HK-2 (cell line): Measurements from ENCODE around the gene PEX26.
"Not testable (repeated sequence)": the region's sequence is repeated elsewhere in the genome, so short reads cannot be mapped to it uniquely, and the experiment has no call there.

ENCODE experiments used
- DNase-seq: peaks from one replicate; pipeline ENCODE4 v3.0.0-alpha.2; 2018; ENCODE audit not compliant: unreplicated experiment

PEX26 gene

GRCh38 chr22:18118345-18118915 lies 40.6 kb downstream of the PEX26 start:
- DNase-seq = no peak

GRCh38 chr22:18119409-18120110 lies 41.8 kb downstream of the PEX26 start:
- DNase-seq = no peak

GRCh38 chr22:18120857-18121256 lies 43.1 kb downstream of the PEX26 start:
- DNase-seq = no peak

DNA sequence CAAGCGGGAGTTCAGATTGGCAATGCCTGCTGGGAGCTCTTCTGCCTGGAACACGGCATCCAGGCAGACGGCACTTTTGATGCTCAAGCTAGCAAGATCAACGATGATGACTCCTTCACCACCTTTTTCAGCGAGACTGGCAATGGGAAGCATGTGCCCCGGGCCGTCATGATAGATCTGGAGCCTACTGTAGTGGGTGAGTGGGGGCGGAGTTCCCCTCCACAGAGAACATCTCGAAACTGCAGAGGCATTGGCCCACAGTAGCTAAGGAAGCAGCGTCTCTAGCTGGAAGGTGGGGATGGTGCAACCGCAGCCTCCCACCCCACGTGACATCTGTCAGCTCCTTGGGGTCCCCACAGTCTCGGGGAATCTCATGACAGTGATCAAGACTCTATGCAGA lies 43.7 kb downstream of the PEX26 start:
- DNase-seq = no peak

- no peak for DNase-seq
Observed at GRCh38 chr22:18121954-18122554, 44.3 kb downstream of the PEX26 start.

DNA sequence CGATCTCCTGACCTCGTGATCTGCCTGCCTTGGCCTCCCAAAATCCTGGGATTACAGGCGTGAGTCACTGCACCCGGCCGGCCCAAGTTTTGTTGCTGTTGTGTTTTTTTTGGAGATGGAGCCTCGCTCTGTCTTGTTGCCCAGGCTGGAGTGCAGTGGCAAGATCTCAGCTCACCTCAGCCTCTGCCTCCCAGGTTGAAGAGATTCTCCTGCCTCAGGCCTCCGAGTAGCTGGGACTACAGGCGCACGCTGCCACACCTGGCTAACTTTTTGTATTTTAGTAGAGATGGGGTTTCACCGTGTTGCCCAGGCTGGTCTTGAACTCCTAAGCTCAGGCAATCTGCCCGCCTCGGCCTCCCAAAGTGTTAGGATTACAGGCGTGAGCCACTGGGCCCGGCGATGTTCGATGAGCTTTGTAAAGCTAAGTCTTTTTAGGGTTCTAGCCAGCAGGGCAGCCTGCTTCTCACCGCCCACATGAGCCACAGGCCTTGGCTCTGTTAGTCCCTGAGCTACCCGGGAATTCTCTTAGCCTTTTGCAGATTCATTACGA lies 45.8 kb downstream of the PEX26 start:
- DNase-seq = not testable (repeated sequence)

DNA sequence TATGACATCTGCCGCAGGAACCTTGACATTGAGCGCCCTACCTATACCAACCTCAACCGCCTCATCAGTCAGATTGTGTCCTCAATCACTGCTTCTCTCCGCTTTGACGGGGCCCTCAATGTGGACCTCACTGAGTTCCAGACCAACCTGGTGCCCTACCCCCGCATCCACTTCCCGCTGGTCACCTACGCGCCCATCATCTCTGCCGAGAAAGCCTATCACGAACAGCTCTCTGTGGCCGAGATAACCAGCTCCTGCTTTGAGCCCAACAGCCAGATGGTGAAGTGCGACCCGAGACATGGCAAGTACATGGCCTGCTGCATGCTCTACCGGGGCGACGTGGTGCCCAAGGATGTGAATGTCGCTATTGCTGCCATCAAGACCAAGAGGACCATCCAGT lies 48.8 kb downstream of the PEX26 start:
- no peak for DNase-seq

- DNase-seq = no peak
Observed at GRCh38 chr22:18130018-18130417, 52.2 kb downstream of the PEX26 start.

DNA sequence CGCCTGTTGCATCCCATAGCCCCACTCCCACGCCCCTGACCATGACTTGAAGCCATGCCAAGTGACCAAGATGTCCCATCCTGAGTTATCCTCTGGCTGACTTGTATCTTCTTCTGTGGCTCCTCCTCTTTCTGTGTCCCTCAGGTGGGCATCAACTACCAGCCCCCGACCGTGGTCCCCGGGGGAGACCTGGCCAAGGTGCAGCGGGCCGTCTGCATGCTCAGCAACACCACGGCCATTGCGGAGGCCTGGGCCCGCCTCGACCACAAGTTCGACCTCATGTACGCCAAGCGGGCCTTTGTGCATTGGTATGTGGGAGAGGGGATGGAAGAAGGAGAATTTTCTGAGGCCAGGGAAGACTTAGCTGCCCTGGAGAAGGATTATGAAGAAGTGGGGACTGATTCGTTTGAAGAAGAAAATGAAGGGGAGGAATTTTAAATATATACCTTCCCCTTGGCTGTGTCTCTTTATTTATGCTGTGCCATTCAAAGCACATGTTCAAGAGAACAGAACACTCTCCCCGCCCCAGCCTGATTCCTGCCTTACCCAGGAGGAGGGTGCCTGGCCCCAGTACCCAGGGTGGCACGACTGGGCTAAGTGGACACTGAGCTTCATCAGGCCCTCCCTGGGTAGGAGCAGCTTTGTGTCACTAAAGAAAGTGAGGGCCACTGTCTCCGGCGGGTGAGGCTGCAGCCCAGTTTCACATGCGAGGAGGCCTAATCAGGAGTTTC lies 53.1 kb downstream of the PEX26 start:
- no peak for DNase-seq

DNA sequence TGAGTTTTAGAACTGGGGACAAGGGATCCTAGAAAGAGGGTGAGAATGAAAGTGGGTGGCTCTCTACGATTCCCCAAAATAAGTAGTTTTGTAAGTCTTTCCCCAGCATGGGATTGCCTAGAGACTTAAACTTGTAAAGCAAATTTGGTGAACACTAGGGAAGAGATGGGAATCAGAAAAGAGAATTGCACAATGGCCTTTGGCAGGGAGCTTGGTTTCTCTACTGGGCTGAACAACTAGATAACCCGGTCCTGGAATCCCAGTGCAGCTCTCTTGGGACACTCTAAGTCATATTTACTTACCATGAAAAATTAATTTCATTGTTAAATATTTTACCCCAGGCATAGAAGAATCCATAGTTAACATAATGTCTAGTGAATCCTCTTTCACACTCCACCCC lies 55.7 kb downstream of the PEX26 start:
- no peak for DNase-seq

- no peak for DNase-seq
Observed at GRCh38 chr22:18136563-18137320, 59.0 kb downstream of the PEX26 start.

GRCh38 chr22:18141004-18141403 lies 63.2 kb downstream of the PEX26 start:
- not testable (repeated sequence) for DNase-seq

GRCh38 chr22:18144105-18144504 lies 66.3 kb downstream of the PEX26 start:
- no peak for DNase-seq

GRCh38 chr22:18145676-18146388 lies 68.0 kb downstream of the PEX26 start:
- DNase-seq = no peak

DNA sequence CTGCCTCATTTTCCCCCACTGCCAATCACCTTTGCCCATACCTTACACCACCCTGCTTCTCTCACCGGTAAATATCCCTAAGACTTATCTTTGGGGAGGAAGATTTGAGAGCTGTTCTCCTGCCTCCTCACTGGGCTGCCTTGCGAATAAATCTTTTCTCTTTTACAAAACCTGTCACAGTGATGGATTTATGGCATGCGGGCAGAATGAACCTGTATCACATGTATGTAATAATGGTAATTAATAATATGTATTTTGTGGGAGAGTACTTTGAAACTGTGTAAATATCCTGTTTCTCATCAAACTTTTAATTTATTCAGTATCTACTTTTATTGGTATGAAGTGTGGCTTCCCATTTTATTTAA lies 68.6 kb downstream of the PEX26 start:
- no peak for DNase-seq

DNA sequence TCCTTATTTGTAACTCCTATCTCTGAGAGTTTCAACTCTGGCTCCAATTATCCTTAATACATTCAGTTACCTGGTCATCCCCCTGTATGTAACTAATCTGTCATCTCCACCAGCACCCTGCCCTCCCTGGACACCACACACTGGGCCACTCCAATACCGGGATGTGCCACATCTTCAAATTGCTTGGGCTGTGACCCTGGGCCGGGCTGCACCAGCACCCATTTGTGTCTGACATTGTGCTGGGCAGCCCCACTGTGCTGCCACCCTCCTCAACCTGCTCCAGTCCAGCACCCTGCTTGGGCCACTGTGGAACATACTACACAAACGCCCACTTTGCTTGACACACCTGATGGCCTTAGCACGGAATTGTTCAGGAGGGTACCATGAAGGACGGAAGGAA lies 70.0 kb downstream of the PEX26 start:
- no peak for DNase-seq

- DNase-seq = no peak
Observed at GRCh38 chr22:18148293-18148965, 70.6 kb downstream of the PEX26 start.

DNA sequence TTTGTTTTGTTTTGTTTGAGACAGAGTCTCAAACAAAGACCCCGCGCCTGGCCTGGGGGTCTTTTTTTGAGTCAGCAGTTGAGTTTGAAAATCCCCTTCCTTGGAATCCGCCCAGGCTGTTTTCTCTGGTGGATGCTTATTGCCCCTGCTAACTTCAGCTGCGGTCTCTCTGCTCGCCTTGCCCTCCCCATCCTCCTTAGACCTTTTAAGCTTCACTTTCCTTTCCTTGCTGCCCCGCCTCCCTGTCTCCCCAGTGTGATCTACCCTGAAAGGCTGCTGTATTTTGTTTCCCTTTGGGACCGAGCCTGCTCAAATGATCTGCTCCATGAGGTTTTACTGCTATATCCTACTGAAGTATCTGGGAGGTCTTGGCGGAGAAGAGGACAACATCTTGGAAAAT lies 74.7 kb downstream of the PEX26 start:
- DNase-seq = no peak

DNA sequence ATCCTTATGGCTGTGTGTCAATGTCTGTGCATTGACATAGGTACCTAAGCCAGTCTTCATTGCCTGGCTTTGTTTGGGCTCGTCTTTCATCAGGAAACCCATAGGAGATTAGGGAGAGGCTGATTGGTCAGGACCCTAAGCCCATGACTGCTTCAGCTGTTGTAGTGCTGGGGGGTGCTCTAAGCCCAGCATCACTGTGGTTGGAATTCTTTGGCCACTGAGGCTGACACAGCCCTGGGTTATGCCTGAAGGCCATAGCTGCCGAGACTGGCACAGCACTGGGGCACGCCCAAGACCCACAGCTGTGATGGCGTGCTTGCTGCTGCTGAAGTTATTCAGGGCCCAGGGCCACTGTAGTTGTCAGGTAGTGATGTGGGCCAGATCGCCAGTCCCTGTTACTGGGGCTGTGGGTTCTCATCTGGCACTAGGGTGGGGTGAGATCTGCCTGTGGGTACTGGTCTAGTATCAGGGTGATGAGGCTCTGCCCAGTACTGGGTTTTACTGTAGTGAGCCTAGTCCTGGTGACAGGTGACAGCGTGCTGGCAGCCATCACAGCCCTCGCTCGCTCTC lies 77.1 kb downstream of the PEX26 start:
- DNase-seq = no peak
